Endodermal cell (in vitro differentiated cells): ENCODE data around the gene HOXD3. TPM values are rescaled to one million over a fixed set of nuclear protein-coding genes. Genes with fewer than 3 reads are reported as not detected.

ENCODE experiments used
- DNase-seq: peaks from one replicate; pipeline ENCODE4 v3.0.0-alpha.2; 2017
- H3K27ac ChIP-seq: 2 replicates; pipeline ENCODE4 v1.5.1; 2013; ENCODE audit warnings: mild to moderate bottlenecking, low read depth, low read length, moderate library complexity
- H3K27me3 ChIP-seq: 2 replicates; pipeline ENCODE4 v1.6.1; 2013; ENCODE audit warnings: mild to moderate bottlenecking, low read length, moderate library complexity; ENCODE audit not compliant: insufficient read depth, control insufficient read depth, poor library complexity, severe bottlenecking
- H3K36me3 ChIP-seq: 2 replicates; pipeline ENCODE4 v1.7.0; 2013; ENCODE audit warnings: mild to moderate bottlenecking, low read length, moderate library complexity; ENCODE audit not compliant: control insufficient read depth, insufficient read depth
- H3K4me1 ChIP-seq: one replicate; pipeline ENCODE4 v1.7.0; 2013; ENCODE audit warnings: low read length; ENCODE audit not compliant: control insufficient read depth, insufficient read depth
- H3K4me3 ChIP-seq: 2 replicates; pipeline ENCODE4 v1.5.1; 2013; ENCODE audit warnings: mild to moderate bottlenecking, low read length, moderate library complexity
- H3K9ac ChIP-seq: 2 replicates; pipeline ENCODE4 v1.6.1; 2013; ENCODE audit warnings: mild to moderate bottlenecking, low read length, moderate library complexity; ENCODE audit not compliant: poor library complexity, severe bottlenecking; ENCODE audit errors: extremely low read depth
- H3K9me3 ChIP-seq: 2 replicates; pipeline ENCODE4 v1.6.1; 2013; ENCODE audit warnings: mild to moderate bottlenecking, low read length, moderate library complexity; ENCODE audit not compliant: control insufficient read depth
- H3K27ac Mint-ChIP-seq: 2 replicates; pipeline ENCODE4 v1.8.0; 2020; ENCODE audit warnings: mixed read lengths
- H3K27me3 Mint-ChIP-seq: 2 replicates; pipeline ENCODE4 v1.8.0; 2021; ENCODE audit warnings: mild to moderate bottlenecking, mixed read lengths; ENCODE audit not compliant: insufficient read depth
- H3K36me3 Mint-ChIP-seq: 2 replicates; pipeline ENCODE4 v1.8.0; 2020; ENCODE audit warnings: low read depth, mixed read lengths
- H3K4me1 Mint-ChIP-seq: 2 replicates; pipeline ENCODE4 v1.8.0; 2020; ENCODE audit warnings: mixed read lengths
- H3K4me3 Mint-ChIP-seq: 2 replicates; pipeline ENCODE4 v1.8.0; 2020; ENCODE audit warnings: mild to moderate bottlenecking, moderate library complexity, mixed read lengths
- H3K9me3 Mint-ChIP-seq: 2 replicates; pipeline ENCODE4 v1.8.0; 2020; ENCODE audit warnings: mild to moderate bottlenecking, mixed read lengths
- CTCF ChIP-seq: fragments of 200-600 bp; sonication (generic); conservative IDR thresholded peaks from 2 replicates; pipeline ENCODE4 v1.5.0; 2021; ENCODE audit warnings: antibody characterized with exemption, mild to moderate bottlenecking
- WGBS, 2 experiments: methylation state at CpG; one replicate each; pipeline versions ENCODE4 v1.1.5 to v1.1.7; 2013; ENCODE audit warnings: missing lambda C conversion rate in 2 of 2, mixed read lengths in 1 of 2; ENCODE audit not compliant: insufficient coverage in 1 of 2, insufficient read length in 1 of 2; 5-methylcytosine and 5-hydroxymethylcytosine counted together
- total RNA-seq, 2 donors: library from RNA; stranded (reverse); fragmentation: NEBNext Ultra II Directional in 1 of 2; extraction: Animal tissue kit (Norgen Biotek cat#: 25700) in 1 of 2; gene quantifications; 2 replicates in 1 of 2; 3 replicates in 1 of 2; pipeline ENCODE4 v1.2.1, GENCODE V29; 2021

Gene HOXD3
- total RNA-seq, 2 donors from 2014 or later, result not detected

DNA sequence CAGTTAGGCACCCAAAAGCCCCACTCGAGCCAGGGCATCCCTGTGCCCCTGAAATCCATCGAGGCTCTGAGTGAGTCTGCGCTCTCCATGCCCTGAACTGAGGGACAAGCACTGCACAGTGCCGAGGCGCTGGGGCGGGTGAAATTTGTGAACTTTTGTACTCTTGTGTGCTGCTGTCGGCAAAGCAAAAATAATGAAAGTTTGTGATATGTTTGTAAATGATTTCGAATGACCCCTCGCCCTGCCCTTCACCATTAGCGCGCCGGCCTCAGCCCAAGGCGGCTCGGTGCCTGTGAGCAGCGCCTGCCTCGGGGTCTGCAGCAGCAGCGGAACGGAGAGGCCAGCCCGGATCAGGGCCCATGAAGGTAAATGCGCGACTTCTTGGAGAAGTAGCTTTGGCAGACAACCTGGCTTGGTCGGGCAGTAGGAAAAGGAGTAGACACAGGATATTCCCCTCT, 7.6 kb upstream of the HOXD3 start:
- Mint-ChIP-seq H3K9me3 (no peaks in the 10 kb centered on the region), H3K36me3 (no peaks in the 10 kb centered on the region), H3K27me3 (peaks cover 100% of the 10 kb centered on the region), H3K4me3 (no peak overlapping the region), H3K4me1 (peaks cover 8% of the 10 kb centered on the region), H3K27ac (no peak overlapping the region)
- no peak overlapping the region for H3K9ac ChIP-seq
- TF ChIP-seq CTCF, result no peak
- 9 to 12% methylated on average over 15 to 22 of the region's 22 CpGs for WGBS, 2 experiments
- no peak overlapping the region for H3K27ac ChIP-seq
- no peaks in the 10 kb centered on the region for H3K36me3 ChIP-seq
- peaks cover 100% of the 10 kb centered on the region for H3K27me3 ChIP-seq
- H3K4me1 ChIP-seq, result no peaks in the 10 kb centered on the region
- H3K9me3 ChIP-seq, result no peaks in the 10 kb centered on the region
- peak; percentile 61 for DNase-seq
- no peak overlapping the region for H3K4me3 ChIP-seq

DNA sequence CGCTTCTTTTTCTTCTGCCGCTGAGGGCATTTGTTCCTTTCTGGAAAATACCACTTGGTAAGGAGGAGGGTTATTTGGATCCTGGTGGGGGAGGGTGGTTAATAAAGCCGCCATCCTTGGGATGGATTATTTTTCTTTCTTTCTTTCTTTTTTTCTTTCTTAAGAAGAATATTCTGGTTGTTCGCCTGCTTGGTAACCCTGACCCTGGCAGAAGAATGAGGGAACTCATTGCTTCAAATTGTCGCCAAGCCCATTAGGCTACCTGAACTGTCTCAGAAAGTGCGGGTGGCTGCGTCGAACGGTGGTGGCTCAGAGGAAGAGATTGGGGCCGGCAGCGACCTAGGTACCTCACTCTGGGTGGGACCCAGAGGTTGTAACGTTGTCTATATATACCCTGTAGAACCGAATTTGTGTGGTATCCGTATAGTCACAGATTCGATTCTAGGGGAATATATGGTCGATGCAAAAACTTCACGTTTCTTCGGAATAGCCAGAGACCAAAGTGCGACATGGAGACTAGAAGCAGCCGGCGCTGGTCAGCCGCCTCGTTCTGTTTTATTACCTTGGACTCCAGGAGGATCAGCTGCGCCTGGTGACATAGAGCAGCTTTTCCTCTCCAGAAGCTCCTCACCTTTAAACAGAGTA, 7.0 kb upstream of the HOXD3 start:
- peaks cover 8% of the 10 kb centered on the region for H3K4me1 Mint-ChIP-seq
- H3K27ac ChIP-seq, result no peak overlapping the region
- H3K27me3 ChIP-seq, result peaks cover 100% of the 10 kb centered on the region
- no peak overlapping the region for H3K27ac Mint-ChIP-seq
- WGBS, 2 experiments, result 11 to 14% methylated on average over 21 to 23 of the region's 24 CpGs
- no peaks in the 10 kb centered on the region for H3K9me3 Mint-ChIP-seq
- no peak overlapping the region for H3K4me3 ChIP-seq
- H3K4me1 ChIP-seq, result no peaks in the 10 kb centered on the region
- H3K4me3 Mint-ChIP-seq, result no peak overlapping the region
- no peak overlapping the region for H3K9ac ChIP-seq
- H3K9me3 ChIP-seq, result no peaks in the 10 kb centered on the region
- H3K36me3 ChIP-seq, result no peaks in the 10 kb centered on the region
- TF ChIP-seq CTCF, result no peak
- no peaks in the 10 kb centered on the region for H3K36me3 Mint-ChIP-seq
- peaks cover 100% of the 10 kb centered on the region for H3K27me3 Mint-ChIP-seq
- no peak for DNase-seq

GRCh38 chr2:176150584-176151441, 6.3 kb upstream of the HOXD3 start:
- no peaks in the 10 kb centered on the region for H3K4me1 ChIP-seq

More at GRCh38 chr2:176150584-176151441, 6.3 kb upstream of the HOXD3 start:
- H3K27ac ChIP-seq, result no peak overlapping the region
- peak overlapping the region; percentile 53 for H3K4me3 ChIP-seq
- Mint-ChIP-seq H3K27ac (no peak overlapping the region), H3K27me3 (peaks cover 100% of the 10 kb centered on the region), H3K4me3 (peak overlapping the region; percentile 38), H3K36me3 (no peaks in the 10 kb centered on the region), H3K4me1 (peaks cover 8% of the 10 kb centered on the region), H3K9me3 (no peaks in the 10 kb centered on the region)
- peaks cover 100% of the 10 kb centered on the region for H3K27me3 ChIP-seq
- WGBS, 2 experiments, result 0 to 21% methylated on average over 1 to 14 of the region's 14 CpGs
- no peaks in the 10 kb centered on the region for H3K9me3 ChIP-seq
- TF ChIP-seq CTCF, result no peak
- H3K36me3 ChIP-seq, result no peaks in the 10 kb centered on the region
- H3K9ac ChIP-seq, result no peak overlapping the region
- no peak for DNase-seq
